ENCODE measurements around the gene CACYBP. TPM values are rescaled to one million over a fixed set of nuclear protein-coding genes. Genes with fewer than 3 reads are reported as not detected.
"Not testable (repeated sequence)": the region's sequence is repeated elsewhere in the genome, so short reads cannot be mapped to it uniquely, and the experiment has no call there.

CACYBP gene
- total and polyA plus RNA-seq, 2 experiments from 2014 or later = 209 to 453 TPM

DNA sequence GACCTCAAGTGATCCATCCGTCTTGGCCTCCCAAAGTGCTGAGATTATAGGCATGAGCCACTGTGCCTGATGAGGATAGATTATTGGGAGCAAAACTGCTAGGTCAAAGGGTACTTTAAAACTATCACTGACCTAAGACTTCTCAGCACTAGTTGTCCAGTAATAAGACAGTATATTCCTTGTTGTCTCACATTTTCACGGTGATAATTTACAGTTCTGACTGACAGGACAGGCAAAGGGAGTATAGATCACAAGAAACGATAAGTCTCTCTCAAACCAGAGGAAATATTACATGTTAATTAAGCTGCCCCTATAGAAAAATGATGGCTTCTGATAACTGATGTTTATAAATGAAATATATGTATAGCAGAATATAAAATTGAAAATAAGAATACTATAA lies 19.8 kb downstream of the CACYBP start (continued):
- TF ChIP-seq, protein P1, sequence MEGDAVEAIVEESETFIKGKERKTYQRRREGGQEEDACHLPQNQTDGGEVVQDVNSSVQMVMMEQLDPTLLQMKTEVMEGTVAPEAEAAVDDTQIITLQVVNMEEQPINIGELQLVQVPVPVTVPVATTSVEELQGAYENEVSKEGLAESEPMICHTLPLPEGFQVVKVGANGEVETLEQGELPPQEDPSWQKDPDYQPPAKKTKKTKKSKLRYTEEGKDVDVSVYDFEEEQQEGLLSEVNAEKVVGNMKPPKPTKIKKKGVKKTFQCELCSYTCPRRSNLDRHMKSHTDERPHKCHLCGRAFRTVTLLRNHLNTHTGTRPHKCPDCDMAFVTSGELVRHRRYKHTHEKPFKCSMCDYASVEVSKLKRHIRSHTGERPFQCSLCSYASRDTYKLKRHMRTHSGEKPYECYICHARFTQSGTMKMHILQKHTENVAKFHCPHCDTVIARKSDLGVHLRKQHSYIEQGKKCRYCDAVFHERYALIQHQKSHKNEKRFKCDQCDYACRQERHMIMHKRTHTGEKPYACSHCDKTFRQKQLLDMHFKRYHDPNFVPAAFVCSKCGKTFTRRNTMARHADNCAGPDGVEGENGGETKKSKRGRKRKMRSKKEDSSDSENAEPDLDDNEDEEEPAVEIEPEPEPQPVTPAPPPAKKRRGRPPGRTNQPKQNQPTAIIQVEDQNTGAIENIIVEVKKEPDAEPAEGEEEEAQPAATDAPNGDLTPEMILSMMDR (conservative IDR thresholded peaks at IDR 0.05; ENCODE audit: low read depth in 2 of 2) = no peak
- TF ChIP-seq POLR2AphosphoS5 (IDR thresholded peaks at IDR 0.05; ENCODE audit: low read depth) (no peak), EZH2 (IDR thresholded peaks at IDR 0.05; ENCODE audit: low read depth, unreplicated experiment) (no peak), ZNF331 (CRISPR knock-in tag; IDR thresholded peaks at IDR 0.05; ENCODE audit: low read depth) (no peak), STAT1 (IDR thresholded peaks at IDR 0.05; ENCODE audit: unreplicated experiment) (no peak), EZH2phosphoT487 (IDR thresholded peaks at IDR 0.05; ENCODE audit: unreplicated experiment) (no peak), JUNB (IDR thresholded peaks at IDR 0.05; ENCODE audit: unreplicated experiment) (no peak), ZNF114 (CRISPR knock-in tag; IDR thresholded peaks at IDR 0.05) (no peak), NANOG (IDR thresholded peaks at IDR 0.05; ENCODE audit: borderline replicate concordance) (no peak)
- TF ChIP-seq, protein P2, sequence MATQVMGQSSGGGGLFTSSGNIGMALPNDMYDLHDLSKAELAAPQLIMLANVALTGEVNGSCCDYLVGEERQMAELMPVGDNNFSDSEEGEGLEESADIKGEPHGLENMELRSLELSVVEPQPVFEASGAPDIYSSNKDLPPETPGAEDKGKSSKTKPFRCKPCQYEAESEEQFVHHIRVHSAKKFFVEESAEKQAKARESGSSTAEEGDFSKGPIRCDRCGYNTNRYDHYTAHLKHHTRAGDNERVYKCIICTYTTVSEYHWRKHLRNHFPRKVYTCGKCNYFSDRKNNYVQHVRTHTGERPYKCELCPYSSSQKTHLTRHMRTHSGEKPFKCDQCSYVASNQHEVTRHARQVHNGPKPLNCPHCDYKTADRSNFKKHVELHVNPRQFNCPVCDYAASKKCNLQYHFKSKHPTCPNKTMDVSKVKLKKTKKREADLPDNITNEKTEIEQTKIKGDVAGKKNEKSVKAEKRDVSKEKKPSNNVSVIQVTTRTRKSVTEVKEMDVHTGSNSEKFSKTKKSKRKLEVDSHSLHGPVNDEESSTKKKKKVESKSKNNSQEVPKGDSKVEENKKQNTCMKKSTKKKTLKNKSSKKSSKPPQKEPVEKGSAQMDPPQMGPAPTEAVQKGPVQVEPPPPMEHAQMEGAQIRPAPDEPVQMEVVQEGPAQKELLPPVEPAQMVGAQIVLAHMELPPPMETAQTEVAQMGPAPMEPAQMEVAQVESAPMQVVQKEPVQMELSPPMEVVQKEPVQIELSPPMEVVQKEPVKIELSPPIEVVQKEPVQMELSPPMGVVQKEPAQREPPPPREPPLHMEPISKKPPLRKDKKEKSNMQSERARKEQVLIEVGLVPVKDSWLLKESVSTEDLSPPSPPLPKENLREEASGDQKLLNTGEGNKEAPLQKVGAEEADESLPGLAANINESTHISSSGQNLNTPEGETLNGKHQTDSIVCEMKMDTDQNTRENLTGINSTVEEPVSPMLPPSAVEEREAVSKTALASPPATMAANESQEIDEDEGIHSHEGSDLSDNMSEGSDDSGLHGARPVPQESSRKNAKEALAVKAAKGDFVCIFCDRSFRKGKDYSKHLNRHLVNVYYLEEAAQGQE (IDR thresholded peaks at IDR 0.05; ENCODE audit: unreplicated experiment) = no peak
- TF ChIP-seq, protein P3, sequence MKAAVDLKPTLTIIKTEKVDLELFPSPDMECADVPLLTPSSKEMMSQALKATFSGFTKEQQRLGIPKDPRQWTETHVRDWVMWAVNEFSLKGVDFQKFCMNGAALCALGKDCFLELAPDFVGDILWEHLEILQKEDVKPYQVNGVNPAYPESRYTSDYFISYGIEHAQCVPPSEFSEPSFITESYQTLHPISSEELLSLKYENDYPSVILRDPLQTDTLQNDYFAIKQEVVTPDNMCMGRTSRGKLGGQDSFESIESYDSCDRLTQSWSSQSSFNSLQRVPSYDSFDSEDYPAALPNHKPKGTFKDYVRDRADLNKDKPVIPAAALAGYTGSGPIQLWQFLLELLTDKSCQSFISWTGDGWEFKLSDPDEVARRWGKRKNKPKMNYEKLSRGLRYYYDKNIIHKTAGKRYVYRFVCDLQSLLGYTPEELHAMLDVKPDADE (IDR thresholded peaks at IDR 0.05) = no peak

DNA sequence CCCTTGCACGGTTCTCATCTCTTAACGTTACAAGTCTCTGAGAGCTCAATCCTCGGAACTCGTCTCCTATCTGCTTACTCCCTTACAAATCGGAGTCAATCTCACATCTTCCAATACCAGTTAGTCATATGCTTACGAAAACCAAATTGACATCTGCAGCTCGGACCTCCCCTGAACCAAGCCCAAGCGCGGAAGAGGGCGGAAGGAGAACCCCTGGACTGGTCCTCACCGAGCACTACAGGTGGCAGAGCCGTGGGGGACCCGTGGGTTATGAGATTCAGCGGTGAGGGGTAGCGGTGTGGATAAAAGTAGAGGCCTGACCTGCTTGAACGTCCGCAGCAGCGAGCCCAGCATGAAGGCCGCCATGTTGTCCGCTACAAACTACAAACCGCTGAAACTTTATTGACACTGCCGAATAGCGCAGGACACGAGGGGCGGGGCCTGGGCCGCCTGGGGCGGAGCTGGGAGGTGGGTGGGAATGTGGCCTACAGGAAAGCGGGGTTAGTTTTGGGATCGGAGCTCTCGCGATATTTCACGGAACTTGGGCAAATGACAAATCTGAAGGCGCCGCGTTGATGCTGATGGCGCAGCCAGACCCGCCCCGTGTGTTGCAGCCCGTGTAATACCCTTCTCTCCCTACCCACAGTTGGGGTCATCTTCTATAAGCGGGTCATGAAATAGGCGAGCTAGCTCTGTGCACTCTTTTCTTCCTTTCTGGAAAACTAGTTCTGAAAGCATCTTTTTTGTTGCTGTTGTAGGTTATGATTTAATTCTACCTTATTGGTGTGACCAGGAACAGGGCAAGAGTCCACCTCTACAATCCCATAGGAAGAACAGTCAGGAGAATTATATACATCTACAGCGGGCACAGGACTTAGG lies 23.5 kb downstream of the CACYBP start, which contains the start of gene MRPS14:
Gene MRPS14, minus strand, starts transcription at position 383 of the 879 bp plus-strand sequence. Its CDS starts 17 bp downstream, at position 366.
- peaks cover 10% of the 10 kb centered on the region for H3K9me2 ChIP-seq (ENCODE audit: insufficient read depth)
- no peaks in the 10 kb centered on the region for H3K9me3 Mint-ChIP-seq
- H3K27ac Mint-ChIP-seq = peak within 1 kb of the TSS; percentile 93
- H3K4me3 Mint-ChIP-seq = peak within 1 kb of the TSS; percentile 96
- H3K4me1 Mint-ChIP-seq = no peaks in the 10 kb centered on the region; the same call in 2 of the 3 replicates
- H3F3A ChIP-seq (replicated peaks; ENCODE audit: low read depth) = no peaks in the 10 kb centered on the region
- peak within 1 kb of the TSS; percentile 81 for H3K4me2 ChIP-seq
- peak within 1 kb of the TSS; percentile 89 for H2AFZ ChIP-seq
- peaks cover 38% of the 10 kb centered on the region for H3K79me2 ChIP-seq (replicated peaks; ENCODE audit: insufficient read depth)
- peak; percentile 97 for ATAC-seq
- H3K27me3 ChIP-seq (ENCODE audit: insufficient read depth) = no peaks in the 10 kb centered on the region
- peaks cover 5% of the 10 kb centered on the region; the same call in 1 of the 2 replicates for H4K20me1 ChIP-seq (replicated peaks; ENCODE audit: insufficient read depth)
- TF ChIP-seq POLR2AphosphoS5 (IDR thresholded peaks at IDR 0.05; ENCODE audit: low read depth) = peak; percentile 85
- TF ChIP-seq CREB1 (CRISPR knock-in tag; IDR thresholded peaks at IDR 0.05; ENCODE audit: low read depth) = peak; percentile 92
- TF ChIP-seq, protein P3 (IDR thresholded peaks at IDR 0.05) = peak; percentile 46; the same call in 1 of the 2 replicates
- TF ChIP-seq ZNF331 (CRISPR knock-in tag; IDR thresholded peaks at IDR 0.05; ENCODE audit: low read depth) = no peak
- no peaks in the 10 kb centered on the region for H3K36me3 Mint-ChIP-seq (ENCODE audit: low read depth)
- peaks cover 4% of the 10 kb centered on the region for H3K27me3 Mint-ChIP-seq (ENCODE audit: insufficient read depth, low read depth, poor library complexity)
- peak; percentile 100 for DNase-seq (ENCODE audit: low spot score)
- no peaks in the 10 kb centered on the region for H3K4me1 ChIP-seq (ENCODE audit: insufficient read depth)
- peaks cover 3% of the 10 kb centered on the region; the same call in 1 of the 2 replicates for H3K36me3 ChIP-seq (ENCODE audit: insufficient read depth)
- H3K27ac ChIP-seq (ENCODE audit: low read depth) = peak within 1 kb of the TSS; percentile 60; the same call in 1 of the 2 replicates
- H3K4me3 ChIP-seq = peak within 1 kb of the TSS; percentile 80

DNA sequence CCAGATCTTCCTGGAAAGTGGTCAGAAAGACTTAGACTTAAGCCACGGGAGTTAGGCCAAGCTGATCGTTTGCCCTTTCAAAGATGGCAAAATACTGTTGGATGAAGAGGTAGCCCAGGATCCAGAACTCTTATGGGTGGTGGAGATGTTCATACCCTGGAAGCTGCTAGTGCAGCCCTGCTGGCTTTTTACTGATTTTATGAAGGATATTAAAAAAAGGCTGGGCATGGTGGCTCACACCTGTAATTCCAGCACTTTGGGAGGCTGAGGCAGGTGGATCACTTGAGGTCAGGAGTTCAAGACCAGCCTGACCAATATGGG lies 24.1 kb downstream of the CACYBP start:
- Histone ChIP-seq H3K27ac (ENCODE audit: low read depth) (peak overlapping the region; percentile 60; the same call in 1 of the 2 replicates), H3K4me3 (peak overlapping the region; percentile 80), H3K79me2 (replicated peaks; ENCODE audit: insufficient read depth) (peaks cover 38% of the 10 kb centered on the region), H3K4me2 (peak overlapping the region; percentile 77), H2AFZ (peak overlapping the region; percentile 25; the same call in 1 of the 2 replicates)
- Mint-ChIP-seq H3K4me3 (peak overlapping the region; percentile 96), H3K27ac (peak overlapping the region; percentile 93)
- DNase-seq (ENCODE audit: low spot score); H4K20me1 ChIP-seq (replicated peaks; ENCODE audit: insufficient read depth); H3K9me2 ChIP-seq (ENCODE audit: insufficient read depth); H3K36me3 Mint-ChIP-seq (ENCODE audit: low read depth); H3K4me1 Mint-ChIP-seq; ATAC-seq; H3K36me3 ChIP-seq (ENCODE audit: insufficient read depth); H3K9me3 Mint-ChIP-seq; H3K27me3 ChIP-seq (ENCODE audit: insufficient read depth); H3K27me3 Mint-ChIP-seq (ENCODE audit: insufficient read depth, low read depth, poor library complexity); H3K4me1 ChIP-seq (ENCODE audit: insufficient read depth); H3F3A ChIP-seq (replicated peaks; ENCODE audit: low read depth): not testable (repeated sequence)
